DND-41 (cell line): ENCODE measurements around the gene ORC5.

Experiments
- ATAC-seq: fragments of 200-7000 bp; cut with Tn5 transposase; 3 replicates; pipeline ENCODE4 v1.9.1; 2021; ENCODE audit warnings: low read depth; ENCODE audit not compliant: insufficient read depth
- DNase-seq: peaks from one replicate; pipeline ENCODE4 v3.0.0-alpha.2; 2020
- H2AFZ ChIP-seq: 2 replicates; pipeline ENCODE4 v1.6.0; 2012; ENCODE audit warnings: low read depth, low read length
- H3K27ac ChIP-seq: 2 replicates; pipeline ENCODE4 v1.5.1; 2012; ENCODE audit warnings: low read length, inconsistent platforms
- H3K27me3 ChIP-seq: fragments of 200-600 bp; sonication (generic); 2 replicates; pipeline ENCODE4 v1.6.0; 2012; ENCODE audit warnings: low read length, mild to moderate bottlenecking, inconsistent platforms; ENCODE audit not compliant: insufficient read depth, poor library complexity
- H3K36me3 ChIP-seq: 2 replicates; pipeline ENCODE4 v1.5.1; 2012; ENCODE audit warnings: low read length, inconsistent platforms; ENCODE audit not compliant: insufficient read depth
- H3K4me1 ChIP-seq: 2 replicates; pipeline ENCODE4 v1.5.1; 2012; ENCODE audit warnings: mild to moderate bottlenecking, low read length; ENCODE audit not compliant: insufficient read depth
- H3K4me2 ChIP-seq: 2 replicates; pipeline ENCODE4 v1.6.0; 2012; ENCODE audit warnings: mild to moderate bottlenecking, moderate library complexity, low read length, inconsistent platforms; ENCODE audit not compliant: insufficient read depth
- H3K4me3 ChIP-seq, 2 experiments: fragments of 200-600 bp in 1 of 2; shearing (Covaris generic) in 1 of 2; 2 replicates each; pipeline ENCODE4 v1.5.1; 2012 to 2016; ENCODE audit warnings: inconsistent platforms in 2 of 2, low read length in 2 of 2, mild to moderate bottlenecking in 2 of 2, low read depth in 1 of 2, moderate library complexity in 1 of 2
- H3K79me2 ChIP-seq: 2 replicates; pipeline ENCODE4 v1.6.0; 2012; ENCODE audit warnings: low read length, inconsistent platforms; ENCODE audit not compliant: insufficient read depth
- H3K9ac ChIP-seq: 2 replicates; pipeline ENCODE4 v1.6.0; 2012; ENCODE audit warnings: low read depth, mild to moderate bottlenecking, inconsistent platforms, low read length, moderate library complexity
- H3K9me3 ChIP-seq: 2 replicates; pipeline ENCODE4 v1.5.1; 2012; ENCODE audit warnings: low read length, moderate library complexity, mild to moderate bottlenecking, inconsistent platforms; ENCODE audit not compliant: insufficient read depth, severe bottlenecking
- H4K20me1 ChIP-seq: 2 replicates; pipeline ENCODE4 v1.6.0; 2012; ENCODE audit warnings: low read length; ENCODE audit not compliant: insufficient read depth
- CTCF ChIP-seq: IDR thresholded peaks from 2 replicates; pipeline ENCODE4 v1.5.1; 2012; ENCODE audit warnings: borderline replicate concordance, low read length, moderate library complexity, mild to moderate bottlenecking; ENCODE audit not compliant: poor library complexity, severe bottlenecking; ENCODE audit errors: extremely low read depth
- EZH2 ChIP-seq: IDR thresholded peaks from 3 replicates; pipeline ENCODE4 v1.6.1; 2012; ENCODE audit warnings: borderline replicate concordance, low read depth, mild to moderate bottlenecking, moderate library complexity, low read length, inconsistent platforms; ENCODE audit not compliant: severe bottlenecking

The ORC5 gene

GRCh38 chr7:104093127-104093526 is 114.7 kb downstream of the ORC5 start:
- no peaks in the 10 kb centered on the region for H3K79me2 ChIP-seq
- no peak overlapping the region for H3K4me3 ChIP-seq
- H3K27ac ChIP-seq, result no peak overlapping the region
- TF ChIP-seq EZH2 (no peak), CTCF (no peak)
- no peak overlapping the region for H3K9ac ChIP-seq
- no peaks in the 10 kb centered on the region for H3K9me3 ChIP-seq
- H2AFZ ChIP-seq, result no peak overlapping the region
- no peaks in the 10 kb centered on the region for H3K27me3 ChIP-seq
- no peaks in the 10 kb centered on the region for H3K36me3 ChIP-seq
- no peaks in the 10 kb centered on the region for H3K4me1 ChIP-seq
- H3K4me2 ChIP-seq, result no peak overlapping the region
- no peaks in the 10 kb centered on the region for H4K20me1 ChIP-seq
- no peak for DNase-seq
- ATAC-seq, result no peak

- H3K9ac ChIP-seq, result no peak overlapping the region
- DNase-seq (no peak), ATAC-seq (no peak)
- no peak overlapping the region for H3K27ac ChIP-seq
- H3K36me3 ChIP-seq, result no peaks in the 10 kb centered on the region
- TF ChIP-seq EZH2, result no peak
- no peak overlapping the region for H2AFZ ChIP-seq
- H3K27me3 ChIP-seq, result no peaks in the 10 kb centered on the region
- H3K79me2 ChIP-seq, result no peaks in the 10 kb centered on the region
- no peaks in the 10 kb centered on the region for H3K4me1 ChIP-seq
- no peak overlapping the region for H3K4me2 ChIP-seq
- H4K20me1 ChIP-seq, result no peaks in the 10 kb centered on the region
- H3K9me3 ChIP-seq, result no peaks in the 10 kb centered on the region
- no peak overlapping the region for H3K4me3 ChIP-seq
These were observed 116.6 kb downstream of the ORC5 start for GRCh38 chr7:104091242-104091641.

GRCh38 chr7:104089612-104090011 is 118.2 kb downstream of the ORC5 start:
- Histone ChIP-seq H2AFZ (no peak overlapping the region), H4K20me1 (no peaks in the 10 kb centered on the region), H3K4me1 (no peaks in the 10 kb centered on the region), H3K4me2 (no peak overlapping the region), H3K27me3 (no peaks in the 10 kb centered on the region), H3K36me3 (no peaks in the 10 kb centered on the region), H3K4me3 (no peak overlapping the region), H3K79me2 (no peaks in the 10 kb centered on the region), H3K9me3 (no peaks in the 10 kb centered on the region), H3K27ac (no peak overlapping the region), H3K9ac (no peak overlapping the region)
- no peak for TF ChIP-seq CTCF
- TF ChIP-seq EZH2, result no peak
- ATAC-seq, result no peak
- DNase-seq, result no peak

GRCh38 chr7:104089061-104089460 is 118.8 kb downstream of the ORC5 start:
- no peak overlapping the region for H2AFZ ChIP-seq
- H4K20me1 ChIP-seq, result no peaks in the 10 kb centered on the region
- H3K9ac ChIP-seq, result no peak overlapping the region
- no peak for TF ChIP-seq CTCF
- no peak for TF ChIP-seq EZH2
- no peak overlapping the region for H3K4me2 ChIP-seq
- H3K4me1 ChIP-seq, result no peaks in the 10 kb centered on the region
- no peak for DNase-seq
- H3K9me3 ChIP-seq, result no peaks in the 10 kb centered on the region
- no peaks in the 10 kb centered on the region for H3K79me2 ChIP-seq
- H3K36me3 ChIP-seq, result no peaks in the 10 kb centered on the region
- ATAC-seq, result no peak
- no peaks in the 10 kb centered on the region for H3K27me3 ChIP-seq
- H3K4me3 ChIP-seq, result no peak overlapping the region
- no peak overlapping the region for H3K27ac ChIP-seq
